Glutamatergic neuron (in vitro differentiated cells): Measurements from ENCODE around the gene QRICH1. TPM values are rescaled to one million over a fixed set of nuclear protein-coding genes. Genes with fewer than 3 reads are reported as not detected.

Experiments used
- DNase-seq: peaks from one replicate; pipeline ENCODE4 v3.0.0; 2022
- H3K27ac Mint-ChIP-seq: one replicate; pipeline ENCODE4 v1.8.0; 2020; ENCODE audit warnings: mild to moderate bottlenecking, mixed read lengths, inconsistent platforms; ENCODE audit not compliant: unreplicated experiment
- H3K27me3 Mint-ChIP-seq: one replicate; pipeline ENCODE4 v1.8.0; 2020; ENCODE audit warnings: mild to moderate bottlenecking, moderate library complexity, mixed read lengths, inconsistent platforms; ENCODE audit not compliant: unreplicated experiment
- H3K36me3 Mint-ChIP-seq: one replicate; pipeline ENCODE4 v1.8.0; 2020; ENCODE audit warnings: mild to moderate bottlenecking, mixed read lengths, inconsistent platforms; ENCODE audit not compliant: unreplicated experiment
- H3K4me1 Mint-ChIP-seq: one replicate; pipeline ENCODE4 v1.8.0; 2020; ENCODE audit warnings: mild to moderate bottlenecking, low read depth, mixed read lengths, inconsistent platforms; ENCODE audit not compliant: unreplicated experiment
- H3K4me3 Mint-ChIP-seq: one replicate; pipeline ENCODE4 v1.8.0; 2020; ENCODE audit warnings: mild to moderate bottlenecking, mixed read lengths, inconsistent platforms; ENCODE audit not compliant: unreplicated experiment
- H3K9me3 Mint-ChIP-seq: one replicate; pipeline ENCODE4 v1.8.0; 2020; ENCODE audit warnings: mild to moderate bottlenecking, moderate library complexity, mixed read lengths, inconsistent platforms; ENCODE audit not compliant: unreplicated experiment
- CTCF ChIP-seq: fragments of 200-600 bp; sonication (generic); IDR thresholded peaks from one replicate; pipeline ENCODE4 v1.5.0; 2021; ENCODE audit not compliant: partially characterized antibody, unreplicated experiment
- total RNA-seq: library from RNA; stranded (reverse); fragmentation: NEBNext Ultra II Directional; extraction: Animal tissue kit (Norgen Biotek cat#: 25700); gene quantifications from one replicate; pipeline ENCODE4 v1.2.1, GENCODE V29; 2021; ENCODE audit not compliant: unreplicated experiment

QRICH1 gene
- total RNA-seq, 1 donor from 2014 or later: 135 TPM

GRCh38 chr3:49076116-49076515 lies 17.8 kb downstream of the QRICH1 start:
- no peak for DNase-seq
- H3K9me3 Mint-ChIP-seq: no peaks in the 10 kb centered on the region
- no peak for TF ChIP-seq CTCF
- H3K36me3 Mint-ChIP-seq: no peaks in the 10 kb centered on the region
- peaks cover 2% of the 10 kb centered on the region for H3K4me1 Mint-ChIP-seq
- no peak overlapping the region for H3K27ac Mint-ChIP-seq
- no peaks in the 10 kb centered on the region for H3K27me3 Mint-ChIP-seq
- H3K4me3 Mint-ChIP-seq: no peak overlapping the region

GRCh38 chr3:49058011-49058410 lies 35.9 kb downstream of the QRICH1 start:
- Mint-ChIP-seq H3K27me3 (no peaks in the 10 kb centered on the region), H3K4me1 (no peaks in the 10 kb centered on the region), H3K9me3 (no peaks in the 10 kb centered on the region), H3K27ac (no peak overlapping the region), H3K4me3 (no peak overlapping the region), H3K36me3 (no peaks in the 10 kb centered on the region)
- DNase-seq: no peak
- TF ChIP-seq CTCF: no peak

GRCh38 chr3:49057268-49057667 lies 36.6 kb downstream of the QRICH1 start:
- TF ChIP-seq CTCF: no peak
- no peak overlapping the region for H3K27ac Mint-ChIP-seq

GRCh38 chr3:49054344-49054862 lies 39.5 kb downstream of the QRICH1 start:
- Mint-ChIP-seq H3K27me3 (peaks cover 4% of the 10 kb centered on the region), H3K4me1 (no peaks in the 10 kb centered on the region), H3K36me3 (peaks cover 3% of the 10 kb centered on the region), H3K27ac (no peak overlapping the region), H3K9me3 (peaks cover 2% of the 10 kb centered on the region), H3K4me3 (no peak overlapping the region)
- no peak for DNase-seq
- no peak for TF ChIP-seq CTCF

More at GRCh38 chr3:49057268-49057667, 36.6 kb downstream of the QRICH1 start:
- Mint-ChIP-seq H3K9me3 (peaks cover 2% of the 10 kb centered on the region), H3K36me3 (peaks cover 3% of the 10 kb centered on the region), H3K27me3 (peaks cover 2% of the 10 kb centered on the region), H3K4me1 (no peaks in the 10 kb centered on the region), H3K4me3 (no peak overlapping the region)
- DNase-seq: no peak

GRCh38 chr3:49053543-49053942 lies 40.3 kb downstream of the QRICH1 start:
- H3K4me3 Mint-ChIP-seq: no peak overlapping the region
- DNase-seq: no peak
- no peak for TF ChIP-seq CTCF
- H3K36me3 Mint-ChIP-seq: peaks cover 3% of the 10 kb centered on the region
- peaks cover 4% of the 10 kb centered on the region for H3K27me3 Mint-ChIP-seq
- H3K4me1 Mint-ChIP-seq: no peaks in the 10 kb centered on the region
- peaks cover 2% of the 10 kb centered on the region for H3K9me3 Mint-ChIP-seq
- H3K27ac Mint-ChIP-seq: no peak overlapping the region
